AG09309 (cell line): ENCODE measurements around the gene CADPS2.

Source experiments
- DNase-seq: peaks from one replicate; pipeline ENCODE4 v3.0.0-alpha.2; 2010; ENCODE audit warnings: low read depth
- H3K4me3 ChIP-seq: 2 replicates; pipeline ENCODE4 v1.5.1; 2011; ENCODE audit warnings: mild to moderate bottlenecking, low read depth, low read length, moderate library complexity; ENCODE audit not compliant: control insufficient read depth
- CTCF ChIP-seq: IDR thresholded peaks from 2 replicates; pipeline ENCODE4 v1.5.1; 2011; ENCODE audit warnings: mild to moderate bottlenecking, low read depth, low read length, inconsistent platforms; ENCODE audit not compliant: insufficient read depth, control insufficient read depth; ENCODE audit errors: missing control alignments

The CADPS2 gene

GRCh38 chr7:122578350-122578749 lies 307.9 kb downstream of the CADPS2 start:
- no peak overlapping the region for H3K4me3 ChIP-seq
- no peak for DNase-seq
- no peak for TF ChIP-seq CTCF

GRCh38 chr7:122577449-122578003 lies 308.7 kb downstream of the CADPS2 start:
- H3K4me3 ChIP-seq, result no peak overlapping the region
- TF ChIP-seq CTCF, result no peak
- DNase-seq, result no peak

- TF ChIP-seq CTCF, result no peak
- no peak for DNase-seq
- H3K4me3 ChIP-seq, result no peak overlapping the region
Observed at GRCh38 chr7:122572706-122573105, 313.6 kb downstream of the CADPS2 start.

GRCh38 chr7:122561326-122561725 lies 324.9 kb downstream of the CADPS2 start:
- no peak for DNase-seq
- TF ChIP-seq CTCF, result no peak
- H3K4me3 ChIP-seq, result no peak overlapping the region

GRCh38 chr7:122556873-122557542 lies 329.3 kb downstream of the CADPS2 start:
- no peak for DNase-seq
- no peak overlapping the region for H3K4me3 ChIP-seq
- no peak for TF ChIP-seq CTCF

GRCh38 chr7:122556219-122556618 lies 330.0 kb downstream of the CADPS2 start:
- no peak for TF ChIP-seq CTCF
- no peak for DNase-seq
- H3K4me3 ChIP-seq, result no peak overlapping the region
